T-cell (primary cell): ENCODE data around the gene AATK. TPM values are rescaled to one million over a fixed set of nuclear protein-coding genes. Genes with fewer than 3 reads are reported as not detected.

Source experiments
- ATAC-seq, 4 experiments: fragments of 200-7000 bp in 3 of 4; fragments of 150-1000 bp in 1 of 4; cut with Tn5 transposase; replicated peaks in 1 of 4; 1 replicate in 3 of 4; 2 replicates in 1 of 4; pipeline ENCODE4 v1.10.0; 2021; ENCODE audit warnings: moderate library complexity in 3 of 4, mild to moderate bottlenecking in 2 of 4, moderate number of reproducible peaks in 1 of 4
- CTCF ChIA-PET, 2 donors: fragments of 300-600 bp; sonication (Branson Sonifier 250); formaldehyde crosslinking; loops; one replicate each; lab custom pipeline; 2022; ENCODE audit warnings: antibody characterized with exemption in 2 of 2; lab: Charles Lee
- POLR2A ChIA-PET, 2 donors: fragments of 300-600 bp; sonication (Branson Sonifier 250); formaldehyde crosslinking; loops; one replicate each; lab custom pipeline; 2022; ENCODE audit warnings: antibody characterized with exemption in 2 of 2; lab: Charles Lee
- DNase-seq, 35 experiments: peaks; one replicate each; pipeline versions ENCODE4 v3.0.0 to v3.0.0-alpha.2; 2013 to 2023
- H3K27ac ChIP-seq: one replicate; pipeline ENCODE4 v1.5.1; 2013; ENCODE audit warnings: low read length
- H3K27me3 ChIP-seq, 2 experiments: replicated peaks in 1 of 2; 1 replicate in 1 of 2; 2 replicates in 1 of 2; pipeline versions ENCODE4 v1.6.1 to v1.7.0; 2013; ENCODE audit warnings: low read length in 1 of 2, mixed read lengths in 1 of 2; ENCODE audit not compliant: control insufficient read depth in 2 of 2, insufficient read depth in 2 of 2; ENCODE audit errors: extremely low read depth in 1 of 2
- H3K36me3 ChIP-seq, 2 donors: 1 replicate in 1 of 2; 2 replicates in 1 of 2; pipeline versions ENCODE4 v1.6.1 to v1.7.0; 2013; ENCODE audit warnings: low read length in 1 of 2; ENCODE audit not compliant: control insufficient read depth in 2 of 2, insufficient read depth in 1 of 2; ENCODE audit errors: extremely low read depth in 1 of 2
- H3K4me1 ChIP-seq, 2 experiments: 1 replicate in 1 of 2; 2 replicates in 1 of 2; pipeline versions ENCODE4 v1.6.1 to v1.7.0; 2013; ENCODE audit warnings: low read length in 2 of 2, mixed read lengths in 1 of 2; ENCODE audit not compliant: insufficient read depth in 2 of 2, control insufficient read depth in 1 of 2; ENCODE audit errors: extremely low read depth in 1 of 2
- H3K4me3 ChIP-seq, 2 donors: 1 replicate in 1 of 2; 2 replicates in 1 of 2; pipeline versions ENCODE4 v1.5.1 to v1.7.0; 2013; ENCODE audit warnings: mild to moderate bottlenecking in 2 of 2, low read length in 1 of 2, moderate library complexity in 1 of 2; ENCODE audit not compliant: control insufficient read depth in 1 of 2; ENCODE audit errors: extremely low read depth in 1 of 2
- H3K9me3 ChIP-seq: 2 replicates; pipeline ENCODE4 v1.7.0; 2013
- H3K27ac Mint-ChIP-seq, 2 donors: one replicate each; pipeline ENCODE4 v1.8.0; 2020 to 2021; ENCODE audit warnings: mild to moderate bottlenecking in 2 of 2, mixed read lengths in 2 of 2
- H3K27me3 Mint-ChIP-seq, 2 donors: one replicate each; pipeline ENCODE4 v1.8.0; 2021 to 2022; ENCODE audit warnings: mixed read lengths in 2 of 2
- H3K36me3 Mint-ChIP-seq: one replicate; pipeline ENCODE4 v1.8.0; 2021; ENCODE audit warnings: mixed read lengths
- H3K4me1 Mint-ChIP-seq, 3 donors: one replicate each; pipeline ENCODE4 v1.8.0; 2020 to 2022; ENCODE audit warnings: mixed read lengths in 3 of 3, mild to moderate bottlenecking in 1 of 3
- H3K4me3 Mint-ChIP-seq, 3 donors: one replicate each; pipeline ENCODE4 v1.8.0; 2020 to 2022; ENCODE audit warnings: mild to moderate bottlenecking in 3 of 3, mixed read lengths in 3 of 3, moderate library complexity in 3 of 3
- H3K9me3 Mint-ChIP-seq, 3 donors: one replicate each; pipeline ENCODE4 v1.8.0; 2020 to 2022; ENCODE audit warnings: mixed read lengths in 3 of 3
- WGBS: methylation state at CpG from one replicate; pipeline ENCODE4 v1.1.5; 2013; ENCODE audit warnings: missing lambda C conversion rate; ENCODE audit not compliant: insufficient coverage; 5-methylcytosine and 5-hydroxymethylcytosine counted together
- total RNA-seq, 35 experiments: library from RNA in 6 of 35; stranded (reverse) in 6 of 35; fragments of 120-200 nt in 1 of 35; gene quantifications; one replicate each; pipeline versions ENCODE4 v1.2.1 to v1.2.4 and lab custom pipeline; 2013 to 2026

AATK gene
- total RNA-seq, 5 donors from 2014 or later (not counting 1 experiment from before 2014, with no cell fraction given) = 0.63 to 11.1 (median 0.72) TPM

- ATAC-seq (no peak), DNase-seq (no peak)
- Mint-ChIP-seq H3K9me3 (no peaks in the 10 kb centered on the region), H3K27ac (no peak overlapping the region), H3K27me3 (no peaks in the 10 kb centered on the region), H3K4me1 (no peaks in the 10 kb centered on the region), H3K4me3 (no peak overlapping the region), H3K36me3 (no peaks in the 10 kb centered on the region)
- no peaks in the 10 kb centered on the region for H3K9me3 ChIP-seq
- 83% methylated on average over 9 of the region's 14 CpGs for WGBS
- H3K36me3 ChIP-seq = peaks cover 5 to 21% of the 10 kb centered on the region in 2 donors
- no peaks in the 10 kb centered on the region for H3K4me1 ChIP-seq
- ChIA-PET CTCF (no interaction called here), POLR2A (no interaction called here)
- H3K27me3 ChIP-seq = no peaks in the 10 kb centered on the region
- H3K27ac ChIP-seq = no peak overlapping the region
- no peak overlapping the region for H3K4me3 ChIP-seq
These were observed 31.4 kb upstream of the AATK start for GRCh38 chr17:81197409-81197795.

GRCh38 chr17:81196505-81197408, 30.7 kb upstream of the AATK start:
- CTCF ChIA-PET = no interaction called here
- peaks cover 5 to 21% of the 10 kb centered on the region in 2 donors for H3K36me3 ChIP-seq
- Mint-ChIP-seq H3K27me3 (no peaks in the 10 kb centered on the region), H3K36me3 (no peaks in the 10 kb centered on the region), H3K9me3 (no peaks in the 10 kb centered on the region), H3K4me3 (no peak overlapping the region), H3K4me1 (no peaks in the 10 kb centered on the region), H3K27ac (no peak overlapping the region)
- H3K4me1 ChIP-seq = no peaks in the 10 kb centered on the region
- no peaks in the 10 kb centered on the region for H3K27me3 ChIP-seq
- H3K4me3 ChIP-seq = no peak overlapping the region
- no peaks in the 10 kb centered on the region for H3K9me3 ChIP-seq
- 95% methylated on average over 41 of the region's 45 CpGs for WGBS
- DNase-seq (no peak), ATAC-seq (no peak)
- POLR2A ChIA-PET = no interaction called here
- no peak overlapping the region for H3K27ac ChIP-seq

- Mint-ChIP-seq H3K36me3 (no peaks in the 10 kb centered on the region), H3K9me3 (no peaks in the 10 kb centered on the region), H3K27me3 (no peaks in the 10 kb centered on the region), H3K4me1 (no peaks in the 10 kb centered on the region), H3K4me3 (no peak overlapping the region), H3K27ac (no peak overlapping the region)
- Histone ChIP-seq H3K9me3 (no peaks in the 10 kb centered on the region), H3K4me3 (no peak overlapping the region), H3K4me1 (no peaks in the 10 kb centered on the region), H3K36me3 (peaks cover 3 to 21% of the 10 kb centered on the region in 2 donors), H3K27me3 (no peaks in the 10 kb centered on the region), H3K27ac (no peak overlapping the region)
- ATAC-seq (no peak), DNase-seq (no peak)
- ChIA-PET POLR2A (no interaction called here), CTCF (no interaction called here)
- WGBS = 95% methylated on average over 9 of the region's 14 CpGs
These were observed 30.0 kb upstream of the AATK start for GRCh38 chr17:81195941-81196495.

GRCh38 chr17:81194941-81195901, 29.2 kb upstream of the AATK start:
- Mint-ChIP-seq H3K4me1 (no peaks in the 10 kb centered on the region), H3K4me3 (no peak overlapping the region), H3K9me3 (no peaks in the 10 kb centered on the region), H3K27ac (no peak overlapping the region), H3K27me3 (no peaks in the 10 kb centered on the region), H3K36me3 (no peaks in the 10 kb centered on the region)
- Histone ChIP-seq H3K27me3 (no peaks in the 10 kb centered on the region), H3K27ac (no peak overlapping the region), H3K36me3 (peaks cover 8 to 20% of the 10 kb centered on the region in 2 donors), H3K9me3 (no peaks in the 10 kb centered on the region), H3K4me1 (no peaks in the 10 kb centered on the region), H3K4me3 (no peak overlapping the region)
- no peak for DNase-seq
- POLR2A ChIA-PET = no interaction called here
- no peak for ATAC-seq
- WGBS = 95% methylated on average over 34 of the region's 37 CpGs
- CTCF ChIA-PET = interaction anchor here in 1 of 2 donors (0.5 kb wide), 1 partner anchor 208 kb away, joined by 3 read pairs; no protein-coding TSS in a partner anchor

- H3K4me1 Mint-ChIP-seq = no peaks in the 10 kb centered on the region
- no peaks in the 10 kb centered on the region for H3K9me3 Mint-ChIP-seq
- H3K9me3 ChIP-seq = no peaks in the 10 kb centered on the region
- no peaks in the 10 kb centered on the region for H3K36me3 Mint-ChIP-seq
- CTCF ChIA-PET = no interaction called here
- 94% methylated on average over 17 of the region's 21 CpGs for WGBS
- DNase-seq (no peak), ATAC-seq (no peak)
- H3K4me1 ChIP-seq = no peaks in the 10 kb centered on the region
- no peak overlapping the region for H3K4me3 ChIP-seq
- H3K4me3 Mint-ChIP-seq = no peak overlapping the region
- POLR2A ChIA-PET = no interaction called here
- H3K27me3 ChIP-seq = no peaks in the 10 kb centered on the region
- no peaks in the 10 kb centered on the region for H3K27me3 Mint-ChIP-seq
- H3K27ac ChIP-seq = no peak overlapping the region
- peaks cover 8 to 12% of the 10 kb centered on the region in 2 donors for H3K36me3 ChIP-seq
- no peak overlapping the region for H3K27ac Mint-ChIP-seq
These were observed 28.3 kb upstream of the AATK start for GRCh38 chr17:81194225-81194760.
